Natural killer cell (primary cell): ENCODE measurements around the gene PRKN. TPM values are rescaled to one million over a fixed set of nuclear protein-coding genes. Genes with fewer than 3 reads are reported as not detected.

Experiments
- ATAC-seq, 3 donors: fragments of 150-1000 bp in 2 of 3; fragments of 200-7000 bp in 1 of 3; cut with Tn5 transposase; 1 replicate in 1 of 3; 2 replicates in 2 of 3; pipeline ENCODE4 v1.10.0; 2021; ENCODE audit warnings: mild to moderate bottlenecking in 2 of 3, moderate library complexity in 2 of 3
- DNase-seq, 2 donors: peaks; one replicate each; pipeline versions ENCODE4 v3.0.0 to v3.0.0-alpha.2; 2013 to 2021; ENCODE audit warnings: mixed read lengths in 1 of 2
- H3K27ac ChIP-seq: one replicate; pipeline ENCODE4 v1.5.1; 2013; ENCODE audit warnings: mild to moderate bottlenecking, low read length
- H3K27me3 ChIP-seq: one replicate; pipeline ENCODE4 v1.6.1; 2013; ENCODE audit warnings: low read length; ENCODE audit not compliant: control insufficient read depth, insufficient read depth
- H3K36me3 ChIP-seq: one replicate; pipeline ENCODE4 v1.6.1; 2013; ENCODE audit warnings: low read length; ENCODE audit not compliant: control insufficient read depth, insufficient read depth
- H3K4me1 ChIP-seq: one replicate; pipeline ENCODE4 v1.6.1; 2013; ENCODE audit warnings: low read length; ENCODE audit not compliant: control insufficient read depth, insufficient read depth
- H3K4me3 ChIP-seq: one replicate; pipeline ENCODE4 v1.5.1; 2013; ENCODE audit warnings: low read length
- H3K9me3 ChIP-seq: one replicate; pipeline ENCODE4 v1.6.1; 2013; ENCODE audit warnings: low read length; ENCODE audit not compliant: control insufficient read depth, insufficient read depth
- H3K27ac Mint-ChIP-seq, 2 donors: one replicate each; pipeline ENCODE4 v1.8.0; 2022; ENCODE audit warnings: mild to moderate bottlenecking in 2 of 2, mixed read lengths in 2 of 2, moderate library complexity in 1 of 2
- H3K27me3 Mint-ChIP-seq, 2 donors: one replicate each; pipeline ENCODE4 v1.8.0; 2022; ENCODE audit warnings: low read depth in 2 of 2, mixed read lengths in 2 of 2
- H3K36me3 Mint-ChIP-seq: one replicate; pipeline ENCODE4 v1.8.0; 2022; ENCODE audit warnings: mixed read lengths
- H3K4me1 Mint-ChIP-seq, 2 donors: one replicate each; pipeline ENCODE4 v1.8.0; 2022; ENCODE audit warnings: mixed read lengths in 2 of 2
- H3K4me3 Mint-ChIP-seq: one replicate; pipeline ENCODE4 v1.8.0; 2022; ENCODE audit warnings: mild to moderate bottlenecking, moderate library complexity, mixed read lengths
- H3K9me3 Mint-ChIP-seq, 2 donors: one replicate each; pipeline ENCODE4 v1.8.0; 2022; ENCODE audit warnings: mixed read lengths in 2 of 2
- CTCF ChIP-seq: fragments of 200-600 bp; IDR thresholded peaks from one replicate; pipeline ENCODE4 v1.8.0; 2022; ENCODE audit warnings: antibody characterized with exemption
- WGBS: methylation state at CpG from one replicate; pipeline ENCODE4 v1.1.7; 2013; ENCODE audit warnings: missing lambda C conversion rate; ENCODE audit not compliant: insufficient coverage; 5-methylcytosine and 5-hydroxymethylcytosine counted together
- intact Hi-C: fragments of 100-400 bp; cut with micrococcal nuclease; formaldehyde crosslinking; loops from one replicate; pipeline ENCODE4 v1.14.2; 2022
- total RNA-seq, 4 donors: library from RNA; stranded (reverse); fragments of 120-200 nt in 1 of 4; gene quantifications; one replicate each; pipeline versions ENCODE4 v1.2.3 to v1.2.4, GENCODE V29; 2013 to 2022

Gene PRKN
- total RNA-seq, 3 donors from 2014 or later (not counting 1 experiment from before 2014, with no cell fraction given), result 1.4 to 1.9 (median 1.9) TPM

- no peak overlapping the region for H3K4me3 Mint-ChIP-seq
- Histone ChIP-seq H3K4me1 (no peaks in the 10 kb centered on the region), H3K36me3 (no peaks in the 10 kb centered on the region), H3K9me3 (peaks cover 3% of the 10 kb centered on the region), H3K4me3 (no peak overlapping the region), H3K27me3 (no peaks in the 10 kb centered on the region), H3K27ac (no peak overlapping the region)
- H3K36me3 Mint-ChIP-seq, result peaks cover 7% of the 10 kb centered on the region
- DNase-seq (no peak), ATAC-seq (no peak)
- peaks cover 0 to 5% of the 10 kb centered on the region in 2 donors for H3K4me1 Mint-ChIP-seq
- intact Hi-C loops, result no loop called here
- H3K9me3 Mint-ChIP-seq, result peaks cover 3 to 4% of the 10 kb centered on the region in 2 donors
- 68% methylated on average over 11 of the region's 11 CpGs for WGBS
- H3K27ac Mint-ChIP-seq, result no peak overlapping the region
- no peaks in the 10 kb centered on the region for H3K27me3 Mint-ChIP-seq
- no peak for TF ChIP-seq CTCF
These were observed 1361.2 kb downstream of the PRKN start for GRCh38 chr6:161366301-161366923.

- no peak for TF ChIP-seq CTCF
- intact Hi-C loops, result no loop called here
- peaks cover 7% of the 10 kb centered on the region for H3K36me3 Mint-ChIP-seq
- peaks cover 3% of the 10 kb centered on the region for H3K9me3 ChIP-seq
- H3K9me3 Mint-ChIP-seq, result peaks cover 3 to 4% of the 10 kb centered on the region in 2 donors
- H3K4me3 Mint-ChIP-seq, result no peak overlapping the region
- H3K4me1 ChIP-seq, result no peaks in the 10 kb centered on the region
- peaks cover 0 to 2% of the 10 kb centered on the region in 2 donors for H3K4me1 Mint-ChIP-seq
- H3K27ac Mint-ChIP-seq, result no peak overlapping the region
- H3K27ac ChIP-seq, result no peak overlapping the region
- no peaks in the 10 kb centered on the region for H3K27me3 ChIP-seq
- H3K4me3 ChIP-seq, result no peak overlapping the region
- no peak for ATAC-seq
- H3K27me3 Mint-ChIP-seq, result peaks cover 0 to 7% of the 10 kb centered on the region in 2 donors
- no peaks in the 10 kb centered on the region for H3K36me3 ChIP-seq
- no peak for DNase-seq
- WGBS, result 94% methylated on average over 5 of the region's 6 CpGs
These were observed 1361.9 kb downstream of the PRKN start for GRCh38 chr6:161365633-161366032.

- no peaks in the 10 kb centered on the region for H3K4me1 Mint-ChIP-seq
- no peaks in the 10 kb centered on the region for H3K27me3 ChIP-seq
- intact Hi-C loops, result no loop called here
- H3K36me3 Mint-ChIP-seq, result peaks cover 7% of the 10 kb centered on the region
- H3K36me3 ChIP-seq, result no peaks in the 10 kb centered on the region
- peaks cover 3% of the 10 kb centered on the region for H3K9me3 ChIP-seq
- no peak overlapping the region for H3K27ac ChIP-seq
- H3K4me3 ChIP-seq, result no peak overlapping the region
- peaks cover 3 to 4% of the 10 kb centered on the region in 2 donors for H3K9me3 Mint-ChIP-seq
- no peak for TF ChIP-seq CTCF
- peaks cover 0 to 18% of the 10 kb centered on the region in 2 donors for H3K27me3 Mint-ChIP-seq
- ATAC-seq (no peak), DNase-seq (no peak)
- no peak overlapping the region for H3K27ac Mint-ChIP-seq
- no peaks in the 10 kb centered on the region for H3K4me1 ChIP-seq
- H3K4me3 Mint-ChIP-seq, result no peak overlapping the region
These were observed 1364.3 kb downstream of the PRKN start for GRCh38 chr6:161363286-161363685.

GRCh38 chr6:161362266-161362665 lies 1365.3 kb downstream of the PRKN start:
- H3K9me3 Mint-ChIP-seq, result peaks cover 3 to 4% of the 10 kb centered on the region in 2 donors
- peaks cover 0 to 6% of the 10 kb centered on the region in 2 donors for H3K4me1 Mint-ChIP-seq
- H3K27ac ChIP-seq, result no peak overlapping the region
- peaks cover 3% of the 10 kb centered on the region for H3K9me3 ChIP-seq
- H3K4me1 ChIP-seq, result peaks cover under 1% of the 10 kb centered on the region
- H3K36me3 ChIP-seq, result no peaks in the 10 kb centered on the region
- intact Hi-C loops, result no loop called here
- H3K4me3 Mint-ChIP-seq, result no peak overlapping the region
- H3K27me3 Mint-ChIP-seq, result peaks cover 0 to 18% of the 10 kb centered on the region in 2 donors
- no peak overlapping the region for H3K27ac Mint-ChIP-seq
- peaks cover 7% of the 10 kb centered on the region for H3K36me3 Mint-ChIP-seq
- ATAC-seq (no peak), DNase-seq (no peak)
- TF ChIP-seq CTCF, result no peak
- no peaks in the 10 kb centered on the region for H3K27me3 ChIP-seq
- no peak overlapping the region for H3K4me3 ChIP-seq
- WGBS, result 96% methylated on average over 7 of the region's 7 CpGs
